K562 (cell line): Measurements from ENCODE around the gene IRF1. TPM values are rescaled to one million over a fixed set of nuclear protein-coding genes. Genes with fewer than 3 reads are reported as not detected.

ENCODE experiments used
- CBX8 ChIP-seq: fragments of 200-600 bp; sonication (generic); IDR thresholded peaks from 2 replicates; pipeline ENCODE4 v1.6.1; 2012; ENCODE audit warnings: borderline replicate concordance, mixed run types, low read depth, mild to moderate bottlenecking, moderate library complexity, mixed read lengths, low read length, control low read depth, inconsistent platforms; ENCODE audit not compliant: poor library complexity, severe bottlenecking; ENCODE audit errors: extremely low read depth
- CREM ChIP-seq: IDR thresholded peaks from 2 replicates; pipeline ENCODE4 v1.6.1; 2014; ENCODE audit warnings: antibody characterized with exemption, low read depth
- GATAD2A ChIP-seq: fragments of 450-650 bp; IDR thresholded peaks from 2 replicates; pipeline ENCODE4 v1.6.1; 2017
- HBP1 ChIP-seq: fragments of 450-650 bp; formaldehyde crosslinking; IDR thresholded peaks from 2 replicates; pipeline ENCODE4 v1.4.0; 2022; ENCODE audit warnings: missing genetic modification characterization
- MYNN ChIP-seq, 2 experiments: sonication (generic); formaldehyde crosslinking in 1 of 2; IDR thresholded peaks; 2 replicates each; pipeline versions ENCODE4 v1.5.0 to v1.6.1; 2016 to 2020; ENCODE audit warnings: antibody characterized with exemption in 1 of 2, missing genetic modification reagents in 1 of 2
- NFXL1 ChIP-seq: fragments of 450-650 bp; formaldehyde crosslinking; IDR thresholded peaks from 2 replicates; pipeline ENCODE4 v1.4.0; 2021; ENCODE audit warnings: mild to moderate bottlenecking
- NRF1 ChIP-seq, 2 experiments: fragments of 450-650 bp; IDR thresholded peaks in 1 of 2; conservative IDR thresholded peaks in 1 of 2; 2 replicates each; pipeline ENCODE4 v1.6.1; 2014; ENCODE audit warnings: mild to moderate bottlenecking in 2 of 2
- POU5F1 ChIP-seq: fragments of 150-350 bp; IDR thresholded peaks from 2 replicates; pipeline ENCODE4 v1.6.1; 2014; ENCODE audit warnings: borderline replicate concordance, low read length, low read depth, mild to moderate bottlenecking; ENCODE audit not compliant: partially characterized antibody
- RNF2 ChIP-seq: sonication (generic); IDR thresholded peaks from 2 replicates; pipeline ENCODE4 v1.6.1; 2016
- TAL1 ChIP-seq: fragments of 450-650 bp; IDR thresholded peaks from 2 replicates; pipeline ENCODE4 v1.6.1; 2016; ENCODE audit warnings: mild to moderate bottlenecking
- TEAD4 ChIP-seq, 2 experiments: sonication (generic) in 1 of 2; formaldehyde crosslinking in 1 of 2; IDR thresholded peaks; 2 replicates each; pipeline versions ENCODE4 v1.6.1 to v1.8.0; 2012 to 2022; ENCODE audit warnings: borderline replicate concordance in 1 of 2, inconsistent platforms in 1 of 2, low read length in 1 of 2, mild to moderate bottlenecking in 1 of 2, missing genetic modification reagents in 1 of 2
- TRIM25 ChIP-seq: fragments of 450-650 bp; IDR thresholded peaks from 2 replicates; pipeline ENCODE4 v1.7.0; 2016; ENCODE audit warnings: borderline replicate concordance
- VEZF1 ChIP-seq: fragments of 200-800 bp; sonication (Bioruptor generic); IDR thresholded peaks from 2 replicates; pipeline ENCODE4 v1.6.1; 2017; ENCODE audit warnings: missing genetic modification characterization, missing compliant biosample characterization
- ZNF23 ChIP-seq: fragments of 250-450 bp; sonication (Bioruptor Pico); IDR thresholded peaks from 2 replicates; pipeline ENCODE4 v1.4.0; 2020; ENCODE audit warnings: mild to moderate bottlenecking
- polyA plus RNA-seq, 8 experiments: library from polyadenylated mRNA; depleted of rRNA in 4 of 8; stranded (reverse) in 5 of 8; unstranded in 3 of 8; fragments of >200 nt; fragmentation: Nextera tagmentation in 2 of 8; fragmentation: Illumina TruSeq in 1 of 8; extraction: Ambion mirVana in 2 of 8; extraction: Trizol in 1 of 8; gene quantifications; 2 replicates each; pipeline versions ENCODE4 v1.2.1 to v1.2.3, GENCODE V29; 2011 to 2014; ENCODE audit warnings: inconsistent platforms in 1 of 8, missing spikeins in 1 of 8
- total RNA-seq, 7 experiments: library from RNA; depleted of rRNA in 6 of 7; stranded (reverse); fragments of >200 nt in 6 of 7; fragmentation: Illumina TruSeq in 2 of 7; extraction: Trizol in 2 of 7; gene quantifications; 2 replicates each; pipeline versions ENCODE4 v1.2.1 to v1.2.3, GENCODE V29; 2011 to 2021; ENCODE audit warnings: low replicate concordance in 1 of 7

Gene IRF1
- total and polyA plus RNA-seq, 9 of the 15 experiments (the other 6 are each of a cell fraction or from before 2014, with no cell fraction given) = 1.1 to 12.3 (median 5.9) TPM

GRCh38 chr5:132495667-132496190 is 5.2 kb upstream of the IRF1 start (continued):
- TF ChIP-seq VEZF1 (CRISPR knock-in tag) (peak; percentile 98), NRF1 (conservative IDR thresholded peaks at IDR 0.05 in 1 of 2, IDR thresholded peaks at IDR 0.05 in 1 of 2) (peak; percentile 51 to 54), ZNF23 (CRISPR knock-in tag) (no peak), GATAD2A (peak; percentile 76; the same call in 1 of the 2 replicates), CBX8 (no peak), NFXL1 (no peak), RNF2 (peak; percentile 97), TAL1 (0 out of 2 replicates have a peak, but pooled peaks have one; percentile 7), TRIM25 (no peak), CREM (peak; percentile 44; the same call in 1 of the 2 replicates), MYNN (IDR thresholded peaks at IDR 0.05) (peak; percentile 69; the same call in 1 of the 2 replicates), MYNN (CRISPR knock-in tag; IDR thresholded peaks at IDR 0.05) (no peak), POU5F1 (no peak), HBP1 (CRISPR knock-in tag) (no peak), TEAD4 (IDR thresholded peaks at IDR 0.05; ENCODE audit: low read length) (0 out of 2 replicates have a peak, but pooled peaks have one; percentile 4), TEAD4 (CRISPR knock-in tag; IDR thresholded peaks at IDR 0.05; ENCODE audit: borderline replicate concordance) (no peak)
